Measurements from ENCODE around the gene TMEM269. TPM values are rescaled to one million over a fixed set of nuclear protein-coding genes. Genes with fewer than 3 reads are reported as not detected.

The TMEM269 gene
- total and polyA plus RNA-seq, 10 of the 15 experiments (the other 5 are each of a cell fraction or from before 2014, with no cell fraction given): 0.02 to 0.26 (median 0.06) TPM; not detected in 2

GRCh38 chr1:42766741-42767509 lies 17.9 kb upstream of the TMEM269 start, which contains the start of the genes C1orf50 and P3H1:
C1orf50 (plus strand) TSS chr1:42767249; CDS start chr1:42767312, 63 bp downstream.
P3H1 (minus strand) TSS chr1:42767028; CDS start chr1:42766971, 57 bp downstream.
- ChIA-PET RAD21 (ENCODE audit: unreplicated experiment) (interaction anchor here (0.6 to 4.3 kb wide), 18 partner anchors 12 to 423 kb away, joined by 3 to 25 read pairs (median 5); partner anchors contain the start of genes CCDC30, ERMAP, PPIH and SVBP), POLR2A (interaction anchor here (0.5 to 3.8 kb wide), 32 partner anchors 10 to 885 kb away, joined by 3 to 53 read pairs (median 4); partner anchors contain the start of genes CFAP57, EBNA1BP2, ERMAP and KDM4A), SMC1A (ENCODE audit: uncharacterized antibody, unreplicated experiment) (interaction anchor here (0.7 to 4.0 kb wide), 15 partner anchors 10 to 307 kb away, joined by 3 to 21 read pairs (median 4); partner anchors contain the start of genes PPIH, YBX1 and ZNF691), CTCF (interaction anchor here (0.6 to 6.5 kb wide), 18 partner anchors 9 to 315 kb away, joined by 3 to 28 read pairs (median 4); partner anchors contain the start of gene ZNF691)
- Histone ChIP-seq H3K9me3 (replicated peaks; ENCODE audit: control insufficient read depth, insufficient read depth, low read length) (no peaks in the 10 kb centered on the region), H3K9ac (ENCODE audit: control insufficient read depth, insufficient read depth, low read length) (peak within 1 kb of the TSS; percentile 84), H3K27me3 (replicated peaks in 1 of 2; ENCODE audit: control insufficient read depth in 2 of 2, insufficient read depth in 2 of 2, low read length in 1 of 2) (no peaks in the 10 kb centered on the region), H3K4me2 (ENCODE audit: control insufficient read depth, insufficient read depth) (peak within 1 kb of the TSS; percentile 90), H2AFZ (ENCODE audit: control insufficient read depth, low read depth, low read length) (peak within 1 kb of the TSS; percentile 94), H4K20me1 (ENCODE audit: control insufficient read depth, insufficient read depth) (no peaks in the 10 kb centered on the region), H3K27ac (ENCODE audit: control insufficient read depth, insufficient read depth) (peak within 1 kb of the TSS; percentile 84), H3K4me3 (peak within 1 kb of the TSS; percentile 95), H3K79me2 (ENCODE audit: control insufficient read depth, insufficient read depth, low read length) (peaks cover 64% of the 10 kb centered on the region), H3K4me1 (ENCODE audit: control insufficient read depth, insufficient read depth, low read length) (peaks cover 4% of the 10 kb centered on the region; the same call in 1 of the 2 replicates), H3K36me3 (ENCODE audit: control insufficient read depth in 2 of 2, insufficient read depth in 2 of 2, low read length in 1 of 2) (peaks cover 0 to 6% of the 10 kb centered on the region in 2 experiments; a peak in 1 of 4 replicates)
- ATAC-seq (peak; percentile 93), FAIRE-seq (peak; percentile 91), DNase-seq (ENCODE audit: low read depth, low spot score) (peak; percentile 93)
- in situ Hi-C loops (cut with MboI): no loop called here
- intact Hi-C loops (cut with micrococcal nuclease; ENCODE audit: unreplicated experiment): loop anchor here (2.0 to 5.0 kb wide), 3 partner anchors 50 to 85 kb away; partner anchors contain the start of genes ERMAP, SVBP, YBX1 and ZNF691
- 1% methylated on average over 61 of the region's 82 CpGs for WGBS (ENCODE audit: insufficient coverage, insufficient replicate concordance, low lambda C conversion rate, missing lambda C conversion rate)
- TSS peak; percentile 81 for BruUV-seq (replicated peaks)
- no peak for TF ChIP-seq SREBF2 (IDR thresholded peaks at IDR 0.05; ENCODE audit: low read length)
- TF ChIP-seq SP1 (IDR thresholded peaks at IDR 0.05; ENCODE audit: low read depth, low read length): peak; percentile 13
- TF ChIP-seq CBX5 (IDR thresholded peaks at IDR 0.05; ENCODE audit: low read depth): no peak
- no peak for TF ChIP-seq YBX1 (IDR thresholded peaks at IDR 0.05)
- TF ChIP-seq DPF2 (IDR thresholded peaks at IDR 0.05): no peak; the same call in 1 of the 2 replicates
- TF ChIP-seq CREB1 (IDR thresholded peaks at IDR 0.05; ENCODE audit: low read depth): peak; percentile 65; the same call in 1 of the 2 replicates
- no peak for TF ChIP-seq MLLT1 (IDR thresholded peaks at IDR 0.05)
- peak; percentile 59 for TF ChIP-seq BACH1 (IDR thresholded peaks at IDR 0.05; ENCODE audit: borderline replicate concordance)
- 0 out of 2 replicates have a peak, but pooled peaks have one; percentile 8 for TF ChIP-seq TARDBP (IDR thresholded peaks at IDR 0.05; ENCODE audit: borderline replicate concordance)
- TF ChIP-seq YY1 (IDR thresholded peaks at IDR 0.05; ENCODE audit: low read depth, low read length): peak; percentile 72
- TF ChIP-seq USF1 (IDR thresholded peaks at IDR 0.05; ENCODE audit: borderline replicate concordance, extremely low read length, insufficient read depth, low read depth, low read length): no peak
- 0 out of 2 replicates have a peak, but pooled peaks have one; percentile 1 for TF ChIP-seq SPI1 (IDR thresholded peaks at IDR 0.05; ENCODE audit: borderline replicate concordance, insufficient read depth, low read depth, low read length)
- TF ChIP-seq JUND (IDR thresholded peaks at IDR 0.05; ENCODE audit: low read depth, low read length): 0 out of 2 replicates have a peak, but pooled peaks have one; percentile 21
- peak; percentile 13 to 44; a peak in 1 of 4 replicates for TF ChIP-seq BHLHE40 (IDR thresholded peaks at IDR 0.05; ENCODE audit: borderline replicate concordance in 1 of 2, low read depth in 2 of 2, low read length in 1 of 2)
- TF ChIP-seq PAX5 (IDR thresholded peaks at IDR 0.05; ENCODE audit: borderline replicate concordance, low read depth, low read length): 0 out of 2 replicates have a peak, but pooled peaks have one; percentile 4
- no peak; the same call in 1 of the 2 replicates for TF ChIP-seq ZNF217 (IDR thresholded peaks at IDR 0.05)
- no peak for TF ChIP-seq GABPA (IDR thresholded peaks at IDR 0.05; ENCODE audit: low read depth)
- no peak for TF ChIP-seq CTCF (IDR thresholded peaks at IDR 0.05 in 2 of 3, conservative IDR thresholded peaks at IDR 0.05 in 1 of 3; ENCODE audit: control insufficient read depth in 2 of 3, extremely low read depth in 1 of 3, insufficient read depth in 1 of 3, low read depth in 3 of 3, low read length in 3 of 3)

All from GM12878 (cell line).